Stimulated activated memory B cell treated with anti-CD40 and anti-IgM and Interleukin-4, amounts not matched to agents 10 μg/mL and 1 μg/mL and 100 μg/mL, for 72 hours (primary cell): Measurements from ENCODE around the gene CZIB.
"Not testable (repeated sequence)": the region's sequence is repeated elsewhere in the genome, so short reads cannot be mapped to it uniquely, and the experiment has no call there.

ENCODE experiments used
- ATAC-seq: fragments of 150-1000 bp; cut with Tn5 transposase; 2 replicates; pipeline ENCODE4 v1.10.0; 2021
- H3K27ac Mint-ChIP-seq: one replicate; pipeline ENCODE4 v1.8.0; 2022; ENCODE audit warnings: mild to moderate bottlenecking, mixed read lengths
- H3K27me3 Mint-ChIP-seq: one replicate; pipeline ENCODE4 v1.8.0; 2022; ENCODE audit warnings: mixed read lengths
- H3K36me3 Mint-ChIP-seq: one replicate; pipeline ENCODE4 v1.8.0; 2022; ENCODE audit warnings: mixed read lengths
- H3K4me1 Mint-ChIP-seq: one replicate; pipeline ENCODE4 v1.8.0; 2022; ENCODE audit warnings: mixed read lengths
- H3K4me3 Mint-ChIP-seq: one replicate; pipeline ENCODE4 v1.8.0; 2022; ENCODE audit warnings: mild to moderate bottlenecking, moderate library complexity, mixed read lengths
- H3K9me3 Mint-ChIP-seq: one replicate; pipeline ENCODE4 v1.8.0; 2022; ENCODE audit warnings: mixed read lengths

Gene CZIB

GRCh38 chr1:53206083-53206685, 14.2 kb downstream of the CZIB start:
- peaks cover 23% of the 10 kb centered on the region for H3K9me3 Mint-ChIP-seq
- not testable (repeated sequence) for H3K4me1 Mint-ChIP-seq, ATAC-seq, H3K27me3 Mint-ChIP-seq, H3K4me3 Mint-ChIP-seq, H3K27ac Mint-ChIP-seq
- peaks cover 91% of the 10 kb centered on the region for H3K36me3 Mint-ChIP-seq

- Mint-ChIP-seq H3K36me3 (peaks cover 84% of the 10 kb centered on the region), H3K9me3 (peaks cover 23% of the 10 kb centered on the region)
- not testable (repeated sequence) for H3K4me1 Mint-ChIP-seq, ATAC-seq, H3K27ac Mint-ChIP-seq, H3K27me3 Mint-ChIP-seq, H3K4me3 Mint-ChIP-seq
Measured at GRCh38 chr1:53205496-53205895, 14.9 kb downstream of the CZIB start.

GRCh38 chr1:53203466-53203865, 17.0 kb downstream of the CZIB start:
- no peak overlapping the region for H3K27ac Mint-ChIP-seq
- H3K4me3 Mint-ChIP-seq: no peak overlapping the region
- no peaks in the 10 kb centered on the region for H3K4me1 Mint-ChIP-seq
- no peak for ATAC-seq
- no peaks in the 10 kb centered on the region for H3K27me3 Mint-ChIP-seq
- H3K9me3 Mint-ChIP-seq: peaks cover 23% of the 10 kb centered on the region
- H3K36me3 Mint-ChIP-seq: peaks cover 63% of the 10 kb centered on the region

- H3K9me3 Mint-ChIP-seq: no peaks in the 10 kb centered on the region
- peaks cover 20% of the 10 kb centered on the region for H3K4me1 Mint-ChIP-seq
- no peaks in the 10 kb centered on the region for H3K27me3 Mint-ChIP-seq
- peaks cover 25% of the 10 kb centered on the region for H3K36me3 Mint-ChIP-seq
- ATAC-seq: no peak
- H3K4me3 Mint-ChIP-seq: peak overlapping the region; percentile 89
- peak overlapping the region; percentile 93 for H3K27ac Mint-ChIP-seq
Measured at GRCh38 chr1:53198241-53198651, 22.2 kb downstream of the CZIB start.

GRCh38 chr1:53197291-53198200, 22.9 kb downstream of the CZIB start:
- peak overlapping the region; percentile 89 for H3K4me3 Mint-ChIP-seq
- H3K36me3 Mint-ChIP-seq: peaks cover 18% of the 10 kb centered on the region
- H3K9me3 Mint-ChIP-seq: no peaks in the 10 kb centered on the region
- H3K27ac Mint-ChIP-seq: peak overlapping the region; percentile 93
- H3K4me1 Mint-ChIP-seq: peaks cover 20% of the 10 kb centered on the region
- no peaks in the 10 kb centered on the region for H3K27me3 Mint-ChIP-seq
- no peak for ATAC-seq

GRCh38 chr1:53196485-53197290, 23.7 kb downstream of the CZIB start, which contains the start of gene CPT2:
TSS of gene CPT2 (plus strand) at chr1:53196824. CDS start at chr1:53196944, 120 bp downstream.
- Mint-ChIP-seq H3K4me3 (peak within 1 kb of the TSS; percentile 89), H3K27me3 (no peaks in the 10 kb centered on the region), H3K36me3 (peaks cover 10% of the 10 kb centered on the region), H3K9me3 (peaks cover 3% of the 10 kb centered on the region), H3K27ac (peak within 1 kb of the TSS; percentile 93), H3K4me1 (peaks cover 20% of the 10 kb centered on the region)
- peak; percentile 99 for ATAC-seq

GRCh38 chr1:53196017-53196484, 24.4 kb downstream of the CZIB start:
- peak overlapping the region; percentile 93 for H3K27ac Mint-ChIP-seq

GRCh38 chr1:53195246-53196016, 25.0 kb downstream of the CZIB start:
- peak overlapping the region; percentile 93 for H3K27ac Mint-ChIP-seq
- no peaks in the 10 kb centered on the region for H3K27me3 Mint-ChIP-seq
- peaks cover 10% of the 10 kb centered on the region for H3K36me3 Mint-ChIP-seq
- no peak overlapping the region for H3K4me3 Mint-ChIP-seq
- ATAC-seq: no peak
- peaks cover 3% of the 10 kb centered on the region for H3K9me3 Mint-ChIP-seq
- H3K4me1 Mint-ChIP-seq: peaks cover 20% of the 10 kb centered on the region

More at GRCh38 chr1:53196017-53196484, 24.4 kb downstream of the CZIB start:
- Mint-ChIP-seq H3K4me1 (peaks cover 20% of the 10 kb centered on the region), H3K36me3 (peaks cover 10% of the 10 kb centered on the region), H3K27me3 (no peaks in the 10 kb centered on the region), H3K9me3 (peaks cover 3% of the 10 kb centered on the region), H3K4me3 (peak overlapping the region; percentile 83)
- ATAC-seq: peak; percentile 37

GRCh38 chr1:53190210-53190611, 30.2 kb downstream of the CZIB start:
- Mint-ChIP-seq H3K27ac (no peak overlapping the region), H3K36me3 (no peaks in the 10 kb centered on the region), H3K4me1 (no peaks in the 10 kb centered on the region), H3K9me3 (peaks cover 3% of the 10 kb centered on the region), H3K27me3 (peaks cover 8% of the 10 kb centered on the region), H3K4me3 (no peak overlapping the region)
- no peak for ATAC-seq

GRCh38 chr1:53189061-53189460, 31.4 kb downstream of the CZIB start:
- H3K27ac Mint-ChIP-seq: no peak overlapping the region

GRCh38 chr1:53188099-53188498, 32.3 kb downstream of the CZIB start:
- H3K9me3 Mint-ChIP-seq: peaks cover 3% of the 10 kb centered on the region
- H3K27ac Mint-ChIP-seq: no peak overlapping the region
- no peak for ATAC-seq
- H3K4me3 Mint-ChIP-seq: no peak overlapping the region
- peaks cover 8% of the 10 kb centered on the region for H3K27me3 Mint-ChIP-seq
- no peaks in the 10 kb centered on the region for H3K4me1 Mint-ChIP-seq
- no peaks in the 10 kb centered on the region for H3K36me3 Mint-ChIP-seq

More at GRCh38 chr1:53189061-53189460, 31.4 kb downstream of the CZIB start:
- Mint-ChIP-seq H3K36me3 (no peaks in the 10 kb centered on the region), H3K4me1 (no peaks in the 10 kb centered on the region), H3K27me3 (peaks cover 8% of the 10 kb centered on the region), H3K9me3 (peaks cover 3% of the 10 kb centered on the region), H3K4me3 (no peak overlapping the region)
- ATAC-seq: no peak

- H3K27ac Mint-ChIP-seq: no peak overlapping the region
- H3K9me3 Mint-ChIP-seq: peaks cover 3% of the 10 kb centered on the region
- no peak overlapping the region for H3K4me3 Mint-ChIP-seq
- ATAC-seq: no peak
- H3K36me3 Mint-ChIP-seq: no peaks in the 10 kb centered on the region
- H3K4me1 Mint-ChIP-seq: no peaks in the 10 kb centered on the region
- H3K27me3 Mint-ChIP-seq: peaks cover 8% of the 10 kb centered on the region
Measured at GRCh38 chr1:53187401-53187800, 33.0 kb downstream of the CZIB start.

GRCh38 chr1:53186533-53186932, 33.9 kb downstream of the CZIB start:
- peaks cover 8% of the 10 kb centered on the region for H3K27me3 Mint-ChIP-seq

GRCh38 chr1:53185955-53186297, 34.5 kb downstream of the CZIB start:
- not testable (repeated sequence) for H3K27ac Mint-ChIP-seq, ATAC-seq, H3K9me3 Mint-ChIP-seq, H3K4me1 Mint-ChIP-seq, H3K36me3 Mint-ChIP-seq, H3K27me3 Mint-ChIP-seq, H3K4me3 Mint-ChIP-seq

More at GRCh38 chr1:53186533-53186932, 33.9 kb downstream of the CZIB start:
- Mint-ChIP-seq H3K4me3 (no peak overlapping the region), H3K9me3 (no peaks in the 10 kb centered on the region), H3K27ac (no peak overlapping the region), H3K36me3 (no peaks in the 10 kb centered on the region), H3K4me1 (no peaks in the 10 kb centered on the region)
- ATAC-seq: no peak
